Measurements from ENCODE around the gene SH3BP5. TPM values are rescaled to one million over a fixed set of nuclear protein-coding genes. Genes with fewer than 3 reads are reported as not detected.
A peak's percentile ranks its signal among the peaks of the same experiment; 100 is the strongest.

SH3BP5 gene
- total RNA-seq, 1 experiment from 2014 or later = 13.9 TPM

DNA sequence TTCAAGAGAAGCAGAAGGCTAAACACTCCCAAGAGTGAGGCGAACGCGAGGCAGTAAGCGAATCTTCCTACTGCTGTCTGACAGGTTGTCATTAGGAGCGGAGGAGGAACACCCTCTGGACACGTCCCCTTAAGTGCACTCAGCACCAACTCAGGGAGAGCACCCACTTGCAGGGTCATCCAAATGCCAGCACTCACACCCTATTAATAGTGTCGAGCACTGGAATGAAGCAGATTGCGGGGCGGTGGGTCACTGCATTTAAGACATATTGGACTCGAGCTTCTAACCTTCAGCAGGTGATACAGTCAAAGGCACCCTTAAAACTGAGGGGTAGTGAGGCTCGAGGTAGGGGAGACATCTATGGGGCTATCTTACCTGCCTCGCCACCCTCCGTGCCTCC is 28.7 kb downstream of the SH3BP5 start (continued):
- TF ChIP-seq, protein P1, sequence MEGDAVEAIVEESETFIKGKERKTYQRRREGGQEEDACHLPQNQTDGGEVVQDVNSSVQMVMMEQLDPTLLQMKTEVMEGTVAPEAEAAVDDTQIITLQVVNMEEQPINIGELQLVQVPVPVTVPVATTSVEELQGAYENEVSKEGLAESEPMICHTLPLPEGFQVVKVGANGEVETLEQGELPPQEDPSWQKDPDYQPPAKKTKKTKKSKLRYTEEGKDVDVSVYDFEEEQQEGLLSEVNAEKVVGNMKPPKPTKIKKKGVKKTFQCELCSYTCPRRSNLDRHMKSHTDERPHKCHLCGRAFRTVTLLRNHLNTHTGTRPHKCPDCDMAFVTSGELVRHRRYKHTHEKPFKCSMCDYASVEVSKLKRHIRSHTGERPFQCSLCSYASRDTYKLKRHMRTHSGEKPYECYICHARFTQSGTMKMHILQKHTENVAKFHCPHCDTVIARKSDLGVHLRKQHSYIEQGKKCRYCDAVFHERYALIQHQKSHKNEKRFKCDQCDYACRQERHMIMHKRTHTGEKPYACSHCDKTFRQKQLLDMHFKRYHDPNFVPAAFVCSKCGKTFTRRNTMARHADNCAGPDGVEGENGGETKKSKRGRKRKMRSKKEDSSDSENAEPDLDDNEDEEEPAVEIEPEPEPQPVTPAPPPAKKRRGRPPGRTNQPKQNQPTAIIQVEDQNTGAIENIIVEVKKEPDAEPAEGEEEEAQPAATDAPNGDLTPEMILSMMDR (IDR thresholded peaks at IDR 0.05 in 2 of 3, conservative IDR thresholded peaks at IDR 0.05 in 1 of 3; ENCODE audit: borderline replicate concordance in 1 of 3, insufficient read depth in 1 of 3, low read depth in 2 of 3, low read length in 2 of 3) = no peak
- TF ChIP-seq ZBTB33 (IDR thresholded peaks at IDR 0.05; ENCODE audit: extremely low read depth, insufficient replicate concordance, low read length) (no peak), EZH2 (IDR thresholded peaks at IDR 0.05) (no peak), ELF1 (IDR thresholded peaks at IDR 0.05; ENCODE audit: borderline replicate concordance, low read depth) (no peak)

DNA sequence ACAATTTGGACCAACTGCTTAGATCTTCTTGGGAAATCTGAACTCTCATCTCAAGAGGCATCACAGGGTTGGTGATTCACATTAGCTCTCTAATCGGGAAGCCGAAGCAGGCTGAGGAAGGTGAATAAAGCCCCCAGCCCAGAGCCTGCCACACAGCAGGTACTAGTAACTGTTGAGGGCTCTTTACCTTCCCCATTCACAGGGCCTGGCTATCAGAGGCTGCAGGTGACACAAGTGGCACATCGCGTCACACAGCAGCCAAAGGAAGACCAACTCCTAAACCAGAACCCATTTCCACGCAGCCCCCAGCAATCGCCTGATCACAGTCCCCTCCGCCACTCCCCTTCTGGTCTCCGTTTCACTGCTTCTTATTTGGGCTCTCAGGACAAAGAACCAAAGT is 29.2 kb downstream of the SH3BP5 start:
- H3K4me2 ChIP-seq (ENCODE audit: low read length) = no peak overlapping the region
- no peaks in the 10 kb centered on the region for H3K9me2 ChIP-seq (ENCODE audit: insufficient read depth)
- no peak overlapping the region for H3K9ac ChIP-seq (ENCODE audit: low read length)
- H3K4me3 ChIP-seq (replicated peaks in 1 of 2; ENCODE audit: low read depth in 1 of 2, low read length in 2 of 2) = no peak overlapping the region
- H3K4me1 ChIP-seq (ENCODE audit: control insufficient read depth in 1 of 2, insufficient read depth in 2 of 2, low read length in 2 of 2) = peaks cover 19 to 27% of the 10 kb centered on the region in 2 experiments
- H3K36me3 ChIP-seq (ENCODE audit: control insufficient read depth in 1 of 2, insufficient read depth in 2 of 2, low read length in 2 of 2) = no peaks in the 10 kb centered on the region
- no peak overlapping the region for H2AFZ ChIP-seq (ENCODE audit: low read depth, low read length, poor library complexity, severe bottlenecking)
- TF ChIP-seq ATF3 (IDR thresholded peaks at IDR 0.05) (no peak), POLR2A (IDR thresholded peaks at IDR 0.05; ENCODE audit: borderline replicate concordance, extremely low read depth, insufficient read depth, insufficient read length) (no peak), RAD21 (IDR thresholded peaks at IDR 0.05; ENCODE audit: low read depth) (no peak), EZH2phosphoT487 (IDR thresholded peaks at IDR 0.05; ENCODE audit: borderline replicate concordance) (no peak), SRF (IDR thresholded peaks at IDR 0.05; ENCODE audit: low read depth) (no peak)
- ChIA-PET CTCF (no interaction called here), POLR2A (no interaction called here), RAD21 (ENCODE audit: low non-redundant PET in 1 of 2, low total read pairs in 2 of 2, uncharacterized antibody in 2 of 2, unreplicated experiment in 2 of 2) (no interaction called here)
- intact Hi-C loops (cut with micrococcal nuclease) = no loop called here
- no peak for DNase-seq (ENCODE audit: low read depth, low spot score)
- no peaks in the 10 kb centered on the region for H3K27me3 ChIP-seq (ENCODE audit: insufficient read depth, low read length)
- ATAC-seq = no peak
- TSS peak; percentile 35 for BruUV-seq (replicated peaks)
- H3K79me2 ChIP-seq (ENCODE audit: insufficient read depth, low read length) = peaks cover 5% of the 10 kb centered on the region; the same call in 1 of the 2 replicates
- no peaks in the 10 kb centered on the region for H4K20me1 ChIP-seq (ENCODE audit: insufficient read depth)
- no peaks in the 10 kb centered on the region for H3K9me3 ChIP-seq (ENCODE audit: control insufficient read depth in 1 of 2, insufficient read depth in 1 of 2, low read depth in 1 of 2, low read length in 2 of 2)
- no peak overlapping the region for H3K27ac ChIP-seq (ENCODE audit: low read depth, low read length)
